Measurements from ENCODE around the gene SDHA. TPM values are rescaled to one million over a fixed set of nuclear protein-coding genes. Genes with fewer than 3 reads are reported as not detected.
"Not testable (repeated sequence)": the region's sequence is repeated elsewhere in the genome, so short reads cannot be mapped to it uniquely, and the experiment has no call there.

SDHA gene
- total and polyA plus RNA-seq, 11 donors: 276 to 861 (median 727) TPM

- WGBS, 4 donors: 45 to 71% (median 54%) methylated on average over 15 of the region's 15 CpGs
- peak overlapping the region in 10 of 12 donors; percentile 7 to 55 (median 45) for H3K4me3 ChIP-seq
- H3K27ac ChIP-seq: peak overlapping the region; percentile 49 to 97 (median 92)
- peak; percentile 72 to 87 (median 77) for DNase-seq
- TF ChIP-seq POLR2A (IDR thresholded peaks at IDR 0.05) (peak in 1 of 2 donors; percentile 32), CTCF (IDR thresholded peaks at IDR 0.05) (no peak)
- ATAC-seq: peak; percentile 24 to 60 (median 49)
- peaks cover 0 to 65% (median 21%) of the 10 kb centered on the region in 12 donors for H3K4me1 ChIP-seq
- peaks cover 0 to 21% (median 0%) of the 10 kb centered on the region in 9 donors for H3K36me3 ChIP-seq
- H3K27me3 ChIP-seq: peaks cover 0 to 12% (median 0%) of the 10 kb centered on the region in 9 donors
- intact Hi-C loops (cut with DNase I): loop anchor here in 1 of 10 donors (1.0 kb wide), 1 partner anchor 24 kb away; the partner anchor contains the start of genes CCDC127 and SDHA
- no peaks in the 10 kb centered on the region for H3K9me3 ChIP-seq
Observed at GRCh38 chr5:194102-194501, 24.0 kb upstream of the SDHA start.

GRCh38 chr5:194603-195209 lies 23.4 kb upstream of the SDHA start:
- intact Hi-C loops (cut with DNase I): loop anchor here in 1 of 10 donors (1.0 kb wide), 1 partner anchor 24 kb away; the partner anchor contains the start of genes CCDC127 and SDHA
- DNase-seq (peak in 1 of 5 donors; percentile 18), ATAC-seq (no peak)
- 77 to 85% (median 79%) methylated on average over 31 to 36 of the region's 36 CpGs for WGBS, 4 donors
- peak overlapping the region; percentile 65 to 97 (median 92) for H3K27ac ChIP-seq
- peaks cover 0 to 62% (median 18%) of the 10 kb centered on the region in 12 donors for H3K4me1 ChIP-seq
- H3K4me3 ChIP-seq: no peak overlapping the region
- no peaks in the 10 kb centered on the region for H3K9me3 ChIP-seq
- peaks cover 0 to 12% (median 0%) of the 10 kb centered on the region in 9 donors for H3K27me3 ChIP-seq
- H3K36me3 ChIP-seq: peaks cover 0 to 22% (median 0%) of the 10 kb centered on the region in 9 donors
- no peak for TF ChIP-seq CTCF (IDR thresholded peaks at IDR 0.05)
- no peak for TF ChIP-seq POLR2A (IDR thresholded peaks at IDR 0.05)

- Histone ChIP-seq H3K36me3 (peaks cover 0 to 22% (median 0%) of the 10 kb centered on the region in 9 donors), H3K27ac (peak overlapping the region in 11 of 12 donors; percentile 20 to 97 (median 92)), H3K27me3 (peaks cover 0 to 12% (median 0%) of the 10 kb centered on the region in 9 donors), H3K4me1 (peaks cover 0 to 61% (median 14%) of the 10 kb centered on the region in 12 donors), H3K9me3 (no peaks in the 10 kb centered on the region), H3K4me3 (no peak overlapping the region)
- WGBS, 4 donors: 65 to 76% (median 71%) methylated on average over 23 to 33 of the region's 33 CpGs
- DNase-seq (peak in 1 of 5 donors; percentile 32), ATAC-seq (no peak)
- TF ChIP-seq CTCF (IDR thresholded peaks at IDR 0.05) (peak in 1 of 12 donors; percentile 13), POLR2A (IDR thresholded peaks at IDR 0.05) (no peak)
- intact Hi-C loops (cut with DNase I): no loop called here
Observed at GRCh38 chr5:195401-196160, 22.5 kb upstream of the SDHA start.

GRCh38 chr5:196350-196749 lies 21.8 kb upstream of the SDHA start:
- no peak for ATAC-seq
- Histone ChIP-seq H3K4me3 (no peak overlapping the region), H3K27ac (peak overlapping the region in 9 of 12 donors; percentile 13 to 97 (median 80)), H3K4me1 (peaks cover 0 to 57% (median 11%) of the 10 kb centered on the region in 12 donors), H3K27me3 (peaks cover 0 to 9% (median 0%) of the 10 kb centered on the region in 9 donors), H3K36me3 (peaks cover 0 to 22% (median 0%) of the 10 kb centered on the region in 9 donors), H3K9me3 (no peaks in the 10 kb centered on the region)
- no peak for DNase-seq
- 62 to 76% (median 66%) methylated on average over 8 to 10 of the region's 10 CpGs for WGBS, 4 donors
- intact Hi-C loops (cut with DNase I): no loop called here
- no peak for TF ChIP-seq CTCF (IDR thresholded peaks at IDR 0.05)
- no peak for TF ChIP-seq POLR2A (IDR thresholded peaks at IDR 0.05)

- 53 to 71% (median 61%) methylated on average over 18 of the region's 18 CpGs for WGBS, 4 donors
- peak in 1 of 5 donors; percentile 16 for DNase-seq
- H3K9me3 ChIP-seq; H3K27me3 ChIP-seq; intact Hi-C loops (cut with DNase I); ATAC-seq; H3K4me3 ChIP-seq: not testable (repeated sequence)
- Histone ChIP-seq H3K4me1 (peaks cover 0 to 55% (median 8%) of the 10 kb centered on the region in 12 donors), H3K36me3 (peaks cover 0 to 22% (median 0%) of the 10 kb centered on the region in 9 donors), H3K27ac (peak overlapping the region in 3 of 12 donors; percentile 29 to 71 (median 34))
Observed at GRCh38 chr5:197031-197430, 21.1 kb upstream of the SDHA start.

Data from heart left ventricle (tissue), 16 donors.